HL-60 (cell line): Measurements from ENCODE around the gene DHDH.
"Not testable (repeated sequence)": the region's sequence is repeated elsewhere in the genome, so short reads cannot be mapped to it uniquely, and the experiment has no call there.

Experiments
- DNase-seq, 2 experiments: peaks; one replicate each; pipeline ENCODE4 v3.0.0-alpha.2; 2010 to 2020; ENCODE audit warnings: low read depth in 1 of 2, low spot score in 1 of 2
- H3K27ac ChIP-seq: fragments of 250-450 bp; sonication (Bioruptor Pico); replicated peaks from 2 replicates; pipeline ENCODE4 v1.5.1; 2020; ENCODE audit warnings: mild to moderate bottlenecking, moderate library complexity
- H3K27me3 ChIP-seq: fragments of 250-450 bp; sonication (Bioruptor Pico); 2 replicates; pipeline ENCODE4 v1.5.1; 2021; ENCODE audit warnings: mild to moderate bottlenecking, moderate library complexity; ENCODE audit not compliant: insufficient read depth, poor library complexity, severe bottlenecking
- H3K4me3 ChIP-seq: replicated peaks from 2 replicates; pipeline ENCODE4 v1.5.1; 2011; ENCODE audit warnings: mild to moderate bottlenecking, control low read depth, low read length; ENCODE audit not compliant: insufficient read depth
- CTCF ChIP-seq: IDR thresholded peaks from one replicate; pipeline ENCODE4 v1.5.1; 2011; ENCODE audit warnings: low read length, control low read depth, inconsistent platforms; ENCODE audit not compliant: insufficient read depth
- GABPA ChIP-seq: IDR thresholded peaks from 2 replicates; pipeline ENCODE4 v1.6.1; 2012; ENCODE audit warnings: low read depth
- POLR2AphosphoS5 ChIP-seq: IDR thresholded peaks from 2 replicates; pipeline ENCODE4 v1.6.1; 2012; ENCODE audit warnings: low read depth
- SPI1 ChIP-seq: IDR thresholded peaks from 2 replicates; pipeline ENCODE4 v1.6.1; 2012; ENCODE audit warnings: low read depth, mild to moderate bottlenecking, borderline replicate concordance
- TF ChIP-seq, protein P1 (sequence below): IDR thresholded peaks from 2 replicates; pipeline ENCODE4 v1.6.1; 2012; ENCODE audit warnings: low read depth; ENCODE audit not compliant: insufficient replicate concordance

DHDH gene

DNA sequence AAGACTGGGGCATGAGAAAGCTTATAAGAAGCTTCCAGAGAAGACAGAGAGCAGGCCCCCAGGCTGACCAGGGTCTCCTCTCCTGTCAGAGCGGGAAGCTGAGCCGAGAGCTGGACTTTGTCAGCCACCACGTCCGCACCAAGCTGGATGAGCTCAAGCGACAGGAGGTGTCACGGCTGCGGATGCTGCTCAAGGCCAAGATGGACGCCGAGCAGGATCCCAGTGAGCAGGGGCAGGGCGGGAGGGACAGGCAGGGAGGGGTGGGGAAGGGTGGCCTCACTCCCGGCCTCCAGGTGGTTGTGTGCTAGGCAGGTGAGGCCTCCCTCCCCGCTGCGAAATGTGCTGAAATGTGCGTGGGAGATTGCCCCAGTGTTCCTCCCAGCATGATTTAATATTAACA, 27.8 kb upstream of the DHDH start:
- no peak overlapping the region for H3K27ac ChIP-seq
- H3K4me3 ChIP-seq, result no peak overlapping the region
- DNase-seq, result no peak
- no peaks in the 10 kb centered on the region for H3K27me3 ChIP-seq
- no peak for TF ChIP-seq GABPA
- TF ChIP-seq, protein P1, sequence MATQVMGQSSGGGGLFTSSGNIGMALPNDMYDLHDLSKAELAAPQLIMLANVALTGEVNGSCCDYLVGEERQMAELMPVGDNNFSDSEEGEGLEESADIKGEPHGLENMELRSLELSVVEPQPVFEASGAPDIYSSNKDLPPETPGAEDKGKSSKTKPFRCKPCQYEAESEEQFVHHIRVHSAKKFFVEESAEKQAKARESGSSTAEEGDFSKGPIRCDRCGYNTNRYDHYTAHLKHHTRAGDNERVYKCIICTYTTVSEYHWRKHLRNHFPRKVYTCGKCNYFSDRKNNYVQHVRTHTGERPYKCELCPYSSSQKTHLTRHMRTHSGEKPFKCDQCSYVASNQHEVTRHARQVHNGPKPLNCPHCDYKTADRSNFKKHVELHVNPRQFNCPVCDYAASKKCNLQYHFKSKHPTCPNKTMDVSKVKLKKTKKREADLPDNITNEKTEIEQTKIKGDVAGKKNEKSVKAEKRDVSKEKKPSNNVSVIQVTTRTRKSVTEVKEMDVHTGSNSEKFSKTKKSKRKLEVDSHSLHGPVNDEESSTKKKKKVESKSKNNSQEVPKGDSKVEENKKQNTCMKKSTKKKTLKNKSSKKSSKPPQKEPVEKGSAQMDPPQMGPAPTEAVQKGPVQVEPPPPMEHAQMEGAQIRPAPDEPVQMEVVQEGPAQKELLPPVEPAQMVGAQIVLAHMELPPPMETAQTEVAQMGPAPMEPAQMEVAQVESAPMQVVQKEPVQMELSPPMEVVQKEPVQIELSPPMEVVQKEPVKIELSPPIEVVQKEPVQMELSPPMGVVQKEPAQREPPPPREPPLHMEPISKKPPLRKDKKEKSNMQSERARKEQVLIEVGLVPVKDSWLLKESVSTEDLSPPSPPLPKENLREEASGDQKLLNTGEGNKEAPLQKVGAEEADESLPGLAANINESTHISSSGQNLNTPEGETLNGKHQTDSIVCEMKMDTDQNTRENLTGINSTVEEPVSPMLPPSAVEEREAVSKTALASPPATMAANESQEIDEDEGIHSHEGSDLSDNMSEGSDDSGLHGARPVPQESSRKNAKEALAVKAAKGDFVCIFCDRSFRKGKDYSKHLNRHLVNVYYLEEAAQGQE, result no peak
- no peak for TF ChIP-seq CTCF
- no peak for TF ChIP-seq POLR2AphosphoS5
- TF ChIP-seq SPI1, result no peak

DNA sequence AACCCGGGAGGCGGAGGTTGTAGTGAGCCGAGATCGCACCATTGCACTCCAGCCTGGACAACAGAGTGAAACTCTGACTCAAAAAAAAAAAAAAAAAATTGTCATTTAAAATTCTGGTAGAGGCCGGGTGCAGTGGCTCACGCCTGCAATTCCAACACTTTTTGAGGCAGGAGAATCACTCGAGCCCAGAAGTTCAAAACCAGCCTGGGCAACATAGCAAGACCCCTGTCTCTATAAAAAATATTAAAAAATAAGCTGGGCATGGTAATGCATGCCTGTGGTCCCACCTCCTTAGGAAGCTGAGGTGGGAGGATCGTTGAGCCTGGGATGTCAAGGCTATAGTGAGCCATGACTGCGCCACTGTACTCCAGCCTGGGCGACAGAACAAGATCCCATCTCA, 27.2 kb upstream of the DHDH start:
- Histone ChIP-seq H3K4me3 (no peak overlapping the region), H3K27ac (no peak overlapping the region), H3K27me3 (no peaks in the 10 kb centered on the region)
- TF ChIP-seq, protein P1, result no peak
- no peak for TF ChIP-seq SPI1
- TF ChIP-seq CTCF, result no peak
- no peak for TF ChIP-seq GABPA
- no peak for TF ChIP-seq POLR2AphosphoS5
- no peak for DNase-seq

DNA sequence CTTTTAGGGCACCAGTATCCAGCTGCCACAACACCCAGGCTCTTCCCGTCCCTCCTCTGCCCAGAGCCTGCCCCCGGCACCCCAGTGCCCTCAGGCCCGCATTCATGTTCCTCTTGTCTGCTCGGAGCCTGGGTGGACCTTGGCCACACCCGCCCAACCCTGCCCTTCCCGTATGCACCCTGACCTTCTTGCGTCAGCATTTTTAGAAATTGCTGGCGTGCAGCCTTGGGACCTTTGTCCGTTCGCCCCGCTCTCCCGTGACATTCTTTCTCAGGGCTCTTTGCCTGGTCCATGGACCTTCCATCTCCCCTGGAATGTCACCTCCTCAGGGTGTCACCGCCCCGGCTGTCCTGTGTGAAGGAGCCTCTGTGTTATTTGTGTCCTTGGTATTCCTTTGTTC, 25.8 kb upstream of the DHDH start:
- Histone ChIP-seq H3K4me3 (no peak overlapping the region), H3K27ac (no peak overlapping the region), H3K27me3 (no peaks in the 10 kb centered on the region)
- no peak for DNase-seq
- no peak for TF ChIP-seq CTCF
- no peak for TF ChIP-seq GABPA
- TF ChIP-seq SPI1, result no peak
- TF ChIP-seq, protein P1, result no peak

DNA sequence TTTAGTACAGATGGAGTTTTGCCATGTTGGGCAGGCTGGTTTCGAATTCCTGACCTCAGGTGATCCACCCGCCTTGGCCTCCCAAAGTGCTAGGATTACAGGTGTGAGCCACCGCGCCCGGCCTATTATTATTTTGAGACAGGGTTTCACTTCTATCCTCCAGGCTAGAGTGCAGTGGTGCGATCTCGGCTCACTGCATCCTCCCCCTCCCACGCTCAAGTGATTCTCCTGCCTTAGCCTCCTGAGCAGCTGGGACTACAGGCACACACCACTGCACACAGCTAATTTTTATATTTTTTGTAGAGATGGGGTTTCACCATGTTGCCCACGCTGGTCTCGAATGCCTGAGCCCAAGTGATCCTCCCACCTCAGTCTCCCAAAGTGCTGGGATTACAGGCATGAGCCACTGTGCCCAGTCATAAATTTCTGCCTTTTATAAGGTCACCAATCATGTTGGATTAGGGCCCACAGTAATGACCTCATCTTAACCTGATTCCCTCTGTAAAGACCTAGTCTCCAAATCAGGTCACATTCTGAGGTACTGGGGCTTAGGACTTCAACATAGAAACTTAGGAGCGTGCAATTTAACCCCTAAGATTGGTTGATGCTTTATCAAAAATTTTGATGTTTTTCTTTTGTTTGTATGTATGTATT, 23.9 kb upstream of the DHDH start:
- not testable (repeated sequence) for H3K27me3 ChIP-seq, H3K27ac ChIP-seq, H3K4me3 ChIP-seq, DNase-seq
